B cell (primary cell): Measurements from ENCODE around the gene XPO1. TPM values are rescaled to one million over a fixed set of nuclear protein-coding genes. Genes with fewer than 3 reads are reported as not detected.
A peak's percentile ranks its signal among the peaks of the same experiment; 100 is the strongest.

Experiments used
- ATAC-seq: fragments of 200-7000 bp; cut with Tn5 transposase; one replicate; pipeline ENCODE4 v1.10.0; 2021; ENCODE audit warnings: low read depth, mild to moderate bottlenecking, moderate number of reproducible peaks, moderate library complexity
- CTCF ChIA-PET: fragments of 350-600 bp; sonication (Branson Sonifier 250); formaldehyde crosslinking; loops from one replicate; lab custom pipeline; 2021; ENCODE audit warnings: antibody characterized with exemption, inconsistent platforms; lab: Charles Lee
- POLR2A ChIA-PET: fragments of 350-600 bp; sonication (Branson Sonifier 250); formaldehyde crosslinking; loops from one replicate; lab custom pipeline; 2021; ENCODE audit warnings: antibody characterized with exemption; lab: Charles Lee
- DNase-seq: peaks from one replicate; pipeline ENCODE4 v3.0.0; 2013
- H2AFZ ChIP-seq: 2 replicates; pipeline ENCODE4 v1.6.1; 2012; ENCODE audit warnings: mild to moderate bottlenecking, low read depth, low read length; ENCODE audit not compliant: insufficient read depth, poor library complexity, severe bottlenecking
- H3K27ac ChIP-seq, 2 donors: 1 replicate in 1 of 2; 2 replicates in 1 of 2; pipeline ENCODE4 v1.5.1; 2012 to 2013; ENCODE audit warnings: low read length in 2 of 2, mild to moderate bottlenecking in 2 of 2, moderate library complexity in 1 of 2
- H3K27me3 ChIP-seq, 4 experiments: fragments of 200-600 bp in 1 of 4; sonication (generic) in 1 of 4; replicated peaks in 1 of 4; 1 replicate in 2 of 4; 2 replicates in 2 of 4; pipeline versions ENCODE4 v1.6.1 to v1.7.0; 2013 to 2016; ENCODE audit warnings: low read length in 3 of 4, mild to moderate bottlenecking in 2 of 4, mixed read lengths in 1 of 4, moderate library complexity in 1 of 4; ENCODE audit not compliant: insufficient read depth in 4 of 4, control insufficient read depth in 3 of 4; ENCODE audit errors: control extremely low read depth in 1 of 4
- H3K36me3 ChIP-seq, 2 experiments: replicated peaks in 1 of 2; 1 replicate in 1 of 2; 2 replicates in 1 of 2; pipeline versions ENCODE4 v1.6.1 to v1.7.1; 2013; ENCODE audit warnings: low read length in 1 of 2; ENCODE audit not compliant: insufficient read depth in 2 of 2, control insufficient read depth in 1 of 2; ENCODE audit errors: control extremely low read depth in 1 of 2, extremely low read depth in 1 of 2
- H3K4me1 ChIP-seq, 2 donors: fragments of 200-600 bp in 1 of 2; sonication (generic) in 1 of 2; 1 replicate in 1 of 2; 2 replicates in 1 of 2; pipeline versions ENCODE4 v1.5.1 to v1.6.1; 2013 to 2017; ENCODE audit warnings: low read length in 2 of 2; ENCODE audit not compliant: control insufficient read depth in 2 of 2, insufficient read depth in 2 of 2
- H3K4me2 ChIP-seq: replicated peaks from 2 replicates; pipeline ENCODE3; 2012; ENCODE audit warnings: mild to moderate bottlenecking, low read depth, low read length; ENCODE audit not compliant: poor library complexity, severe bottlenecking
- H3K4me3 ChIP-seq, 5 experiments: fragments of 200-600 bp in 1 of 5; sonication (generic) in 1 of 5; 1 replicate in 3 of 5; 2 replicates in 2 of 5; pipeline versions ENCODE4 v1.5.1 to v1.7.0; 2011 to 2016; ENCODE audit warnings: low read length in 4 of 5, mild to moderate bottlenecking in 4 of 5, low read depth in 2 of 5, control low read depth in 1 of 5, moderate library complexity in 1 of 5; ENCODE audit not compliant: insufficient read depth in 1 of 5; ENCODE audit errors: control extremely low read depth in 1 of 5, extremely low read depth in 1 of 5
- H3K79me2 ChIP-seq: fragments of 200-600 bp; sonication (generic); one replicate; pipeline ENCODE4 v1.6.0; 2016; ENCODE audit warnings: low read length; ENCODE audit not compliant: control insufficient read depth, insufficient read depth
- H3K9ac ChIP-seq: fragments of 200-600 bp; sonication (generic); 2 replicates; pipeline ENCODE4 v1.6.1; 2017; ENCODE audit warnings: mild to moderate bottlenecking, low read length, moderate library complexity
- H3K9me3 ChIP-seq, 3 donors: one replicate each; pipeline versions ENCODE4 v1.6.1 to v1.7.1; 2013; ENCODE audit warnings: low read length in 2 of 3; ENCODE audit not compliant: control insufficient read depth in 2 of 3, insufficient read depth in 1 of 3; ENCODE audit errors: control extremely low read depth in 1 of 3
- H4K20me1 ChIP-seq: 2 replicates; pipeline ENCODE4 v1.6.0; 2012; ENCODE audit warnings: mild to moderate bottlenecking, low read length; ENCODE audit not compliant: insufficient read depth, control insufficient read depth, poor library complexity, severe bottlenecking
- H3K27ac Mint-ChIP-seq: one replicate; pipeline ENCODE4 v1.8.0; 2021; ENCODE audit warnings: mixed read lengths
- H3K27me3 Mint-ChIP-seq: one replicate; pipeline ENCODE4 v1.8.0; 2021; ENCODE audit warnings: mixed read lengths
- H3K4me1 Mint-ChIP-seq: one replicate; pipeline ENCODE4 v1.8.0; 2021; ENCODE audit warnings: mixed read lengths
- H3K4me3 Mint-ChIP-seq: one replicate; pipeline ENCODE4 v1.8.0; 2021; ENCODE audit warnings: mixed read lengths
- H3K9me3 Mint-ChIP-seq: one replicate; pipeline ENCODE4 v1.8.0; 2022; ENCODE audit warnings: mixed read lengths; ENCODE audit not compliant: insufficient read depth
- CTCF ChIP-seq: fragments of 200-600 bp; IDR thresholded peaks from one replicate; pipeline ENCODE4 v1.8.0; 2022; ENCODE audit warnings: antibody characterized with exemption, mild to moderate bottlenecking
- EZH2 ChIP-seq: IDR thresholded peaks from 2 replicates; pipeline ENCODE4 v1.6.1; 2012; ENCODE audit warnings: borderline replicate concordance, low read depth, mild to moderate bottlenecking, moderate library complexity, low read length; ENCODE audit not compliant: insufficient read depth, poor library complexity, severe bottlenecking
- WGBS: methylation state at CpG from one replicate; pipeline ENCODE4 v1.1.5; 2013; ENCODE audit warnings: missing lambda C conversion rate; ENCODE audit not compliant: insufficient coverage; 5-methylcytosine and 5-hydroxymethylcytosine counted together
- intact Hi-C: fragments of 100-400 bp; cut with micrococcal nuclease; formaldehyde crosslinking; loops from one replicate; pipeline ENCODE4 v1.10.0; 2022
- polyA plus RNA-seq: library from polyadenylated mRNA; depleted of rRNA; stranded (reverse); fragments of >200 nt; gene quantifications from 2 replicates; pipeline ENCODE4 v1.2.3, GENCODE V29; 2012
- total RNA-seq, 2 donors: library from RNA; stranded (reverse); fragments of 120-200 nt in 1 of 2; gene quantifications; 1 replicate in 1 of 2; 2 replicates in 1 of 2; pipeline versions ENCODE4 v1.2.3 to v1.2.4, GENCODE V29; 2013 to 2022

XPO1 gene
- total and polyA plus RNA-seq, 2 donors (not counting 1 experiment from before 2014, with no cell fraction given) = 43.8 to 208 TPM

- Histone ChIP-seq H4K20me1 (peaks cover 50% of the 10 kb centered on the region), H3K4me2 (peak overlapping the region; percentile 59), H3K27ac (peak overlapping the region; percentile 45 to 72), H3K79me2 (peaks cover 100% of the 10 kb centered on the region), H3K27me3 (no peaks in the 10 kb centered on the region), H3K9me3 (no peaks in the 10 kb centered on the region), H3K4me1 (peaks cover 35 to 45% of the 10 kb centered on the region in 2 donors), H3K9ac (no peak overlapping the region), H3K4me3 (no peak overlapping the region), H2AFZ (no peak overlapping the region), H3K36me3 (peaks cover 2% of the 10 kb centered on the region in 2 experiments)
- intact Hi-C loops = no loop called here
- Mint-ChIP-seq H3K4me3 (peak overlapping the region; percentile 26), H3K27ac (peak overlapping the region; percentile 87), H3K9me3 (no peaks in the 10 kb centered on the region), H3K27me3 (no peaks in the 10 kb centered on the region), H3K4me1 (peaks cover 61% of the 10 kb centered on the region)
- CTCF ChIA-PET = interaction anchor here (1.3 to 3.0 kb wide), 2 partner anchors 35 to 39 kb away, joined by 3 to 22 read pairs; no protein-coding TSS in a partner anchor
- no peak for DNase-seq
- WGBS = 87% methylated on average over 2 of the region's 3 CpGs
- no peak for TF ChIP-seq CTCF
- ATAC-seq = no peak
- POLR2A ChIA-PET = no interaction called here
These were observed 73.1 kb downstream of the XPO1 start for GRCh38 chr2:61465045-61465444.

- no peak overlapping the region for H2AFZ ChIP-seq
- H3K9me3 ChIP-seq = peaks cover 0 to 6% (median 0%) of the 10 kb centered on the region in 3 donors
- peaks cover under 1 to 2% of the 10 kb centered on the region in 2 experiments for H3K36me3 ChIP-seq
- CTCF ChIA-PET = interaction anchor here (1.0 to 3.0 kb wide), 3 partner anchors 21 to 38 kb away, joined by 3 to 22 read pairs (median 3); no protein-coding TSS in a partner anchor
- DNase-seq (peak; percentile 42), ATAC-seq (peak; percentile 50)
- H3K9ac ChIP-seq = peak overlapping the region; percentile 14
- Mint-ChIP-seq H3K9me3 (no peaks in the 10 kb centered on the region), H3K27ac (peak overlapping the region; percentile 87), H3K4me3 (peak overlapping the region; percentile 79), H3K27me3 (no peaks in the 10 kb centered on the region), H3K4me1 (peaks cover 62% of the 10 kb centered on the region)
- TF ChIP-seq EZH2 (no peak), CTCF (no peak)
- intact Hi-C loops = loop anchor here (1.0 kb wide), 1 partner anchor 38 kb away; no protein-coding TSS in a partner anchor
- peaks cover 25 to 39% of the 10 kb centered on the region in 2 donors for H3K4me1 ChIP-seq
- H3K79me2 ChIP-seq = peaks cover 100% of the 10 kb centered on the region
- H3K4me3 ChIP-seq = peak overlapping the region in 1 of 5 experiments; percentile 35
- WGBS = 50% methylated on average over 2 of the region's 7 CpGs
- H3K27me3 ChIP-seq = no peaks in the 10 kb centered on the region
- H3K4me2 ChIP-seq = peak overlapping the region; percentile 59
- H4K20me1 ChIP-seq = peaks cover 62% of the 10 kb centered on the region
- POLR2A ChIA-PET = interaction anchor here (0.6 kb wide), 2 partner anchors 8 to 73 kb away, joined by 3 to 5 read pairs; no protein-coding TSS in a partner anchor
- peak overlapping the region; percentile 72 to 73 for H3K27ac ChIP-seq
These were observed 74.2 kb downstream of the XPO1 start for GRCh38 chr2:61463769-61464475.
